ENCODE results near the gene HS3ST3B1. TPM values are rescaled to one million over a fixed set of nuclear protein-coding genes. Genes with fewer than 3 reads are reported as not detected.

Gene HS3ST3B1
- polyA plus RNA-seq, 1 of the 3 experiments (the other 2 are of a cell fraction), result 0.67 TPM

- no peak for TF ChIP-seq MAX (IDR thresholded peaks at IDR 0.05; ENCODE audit: low read depth)
- TF ChIP-seq, protein P1, sequence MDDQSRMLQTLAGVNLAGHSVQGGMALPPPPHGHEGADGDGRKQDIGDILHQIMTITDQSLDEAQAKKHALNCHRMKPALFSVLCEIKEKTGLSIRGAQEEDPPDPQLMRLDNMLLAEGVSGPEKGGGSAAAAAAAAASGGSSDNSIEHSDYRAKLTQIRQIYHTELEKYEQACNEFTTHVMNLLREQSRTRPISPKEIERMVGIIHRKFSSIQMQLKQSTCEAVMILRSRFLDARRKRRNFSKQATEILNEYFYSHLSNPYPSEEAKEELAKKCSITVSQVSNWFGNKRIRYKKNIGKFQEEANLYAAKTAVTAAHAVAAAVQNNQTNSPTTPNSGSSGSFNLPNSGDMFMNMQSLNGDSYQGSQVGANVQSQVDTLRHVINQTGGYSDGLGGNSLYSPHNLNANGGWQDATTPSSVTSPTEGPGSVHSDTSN (IDR thresholded peaks at IDR 0.05), result no peak
- TF ChIP-seq TEAD4 (IDR thresholded peaks at IDR 0.05; ENCODE audit: borderline replicate concordance, insufficient read depth), result no peak
- TF ChIP-seq USF2 (IDR thresholded peaks at IDR 0.05; ENCODE audit: borderline replicate concordance, low read depth, low read length), result no peak
- no peak for TF ChIP-seq SMC3 (IDR thresholded peaks at IDR 0.05; ENCODE audit: low read depth, low read length)
- TF ChIP-seq EP300 (IDR thresholded peaks at IDR 0.05; ENCODE audit: borderline replicate concordance in 1 of 2, low read depth in 1 of 2, low read length in 1 of 2), result no peak
- no peak for TF ChIP-seq TAF1 (IDR thresholded peaks at IDR 0.05; ENCODE audit: borderline replicate concordance, low read depth, low read length)
- TF ChIP-seq MXI1 (IDR thresholded peaks at IDR 0.05; ENCODE audit: low read depth, low read length), result no peak
- no peak for TF ChIP-seq CHD2 (IDR thresholded peaks at IDR 0.05; ENCODE audit: low read length, partially characterized antibody)
- TF ChIP-seq ELF1 (IDR thresholded peaks at IDR 0.05), result no peak
These were observed 51.3 kb downstream of the HS3ST3B1 start (continued) for GRCh38 chr17:14352136-14352535.

DNA sequence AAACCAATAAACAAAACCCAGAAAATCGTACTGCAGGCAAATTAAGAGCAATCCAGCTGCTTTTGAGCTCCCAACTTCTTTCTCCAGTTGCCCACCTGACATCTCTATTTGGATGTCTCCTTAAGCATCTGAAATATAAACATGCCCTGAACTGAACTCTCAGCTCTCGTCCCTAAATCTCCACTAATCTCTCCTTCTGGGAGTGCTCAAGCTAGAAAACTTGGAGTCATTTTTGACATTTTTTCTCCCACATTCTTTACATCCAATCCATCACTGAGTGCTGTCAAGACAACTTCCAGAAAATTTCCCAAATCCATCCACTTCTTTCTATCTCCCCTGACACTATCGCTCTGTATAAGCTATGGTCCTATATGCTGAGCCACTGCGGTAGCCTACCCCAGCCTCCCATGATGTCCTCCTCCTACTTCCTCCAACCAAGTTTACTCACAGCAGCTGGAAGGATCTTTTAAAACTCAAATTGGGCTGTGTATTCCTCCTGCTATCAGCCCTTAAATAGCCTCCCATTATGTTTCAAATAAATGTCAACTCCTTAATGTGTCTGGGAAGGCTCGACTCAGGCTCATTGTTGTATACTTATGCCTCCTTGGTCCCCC, 53.1 kb downstream of the HS3ST3B1 start:
- H3K4me1 ChIP-seq (ENCODE audit: control insufficient read depth in 1 of 2, insufficient read depth in 2 of 2, low read depth in 1 of 2, low read length in 1 of 2), result no peaks in the 10 kb centered on the region
- H3K9me2 ChIP-seq, result no peaks in the 10 kb centered on the region
- TF ChIP-seq MEF2A (IDR thresholded peaks at IDR 0.05; ENCODE audit: borderline replicate concordance, low read depth) (no peak), RAD21 (IDR thresholded peaks at IDR 0.05; ENCODE audit: low read length) (no peak), CHD2 (IDR thresholded peaks at IDR 0.05; ENCODE audit: low read length, partially characterized antibody) (no peak), TAF1 (IDR thresholded peaks at IDR 0.05; ENCODE audit: borderline replicate concordance, low read depth, low read length) (no peak), RXRA (IDR thresholded peaks at IDR 0.05; ENCODE audit: borderline replicate concordance, low read depth) (no peak), MXI1 (IDR thresholded peaks at IDR 0.05; ENCODE audit: low read depth, low read length) (no peak), EP300 (IDR thresholded peaks at IDR 0.05; ENCODE audit: borderline replicate concordance in 1 of 2, low read depth in 1 of 2, low read length in 1 of 2) (no peak), FOXM1 (IDR thresholded peaks at IDR 0.05; ENCODE audit: low read depth) (no peak), FOXJ3 (CRISPR knock-in tag; IDR thresholded peaks at IDR 0.05) (no peak), NRF1 (IDR thresholded peaks at IDR 0.05; ENCODE audit: low read depth, low read length) (no peak), EZH2phosphoT487 (IDR thresholded peaks at IDR 0.05; ENCODE audit: borderline replicate concordance, low read depth) (no peak)
- TF ChIP-seq, protein P1 (IDR thresholded peaks at IDR 0.05), result no peak
- TF ChIP-seq, protein P2, sequence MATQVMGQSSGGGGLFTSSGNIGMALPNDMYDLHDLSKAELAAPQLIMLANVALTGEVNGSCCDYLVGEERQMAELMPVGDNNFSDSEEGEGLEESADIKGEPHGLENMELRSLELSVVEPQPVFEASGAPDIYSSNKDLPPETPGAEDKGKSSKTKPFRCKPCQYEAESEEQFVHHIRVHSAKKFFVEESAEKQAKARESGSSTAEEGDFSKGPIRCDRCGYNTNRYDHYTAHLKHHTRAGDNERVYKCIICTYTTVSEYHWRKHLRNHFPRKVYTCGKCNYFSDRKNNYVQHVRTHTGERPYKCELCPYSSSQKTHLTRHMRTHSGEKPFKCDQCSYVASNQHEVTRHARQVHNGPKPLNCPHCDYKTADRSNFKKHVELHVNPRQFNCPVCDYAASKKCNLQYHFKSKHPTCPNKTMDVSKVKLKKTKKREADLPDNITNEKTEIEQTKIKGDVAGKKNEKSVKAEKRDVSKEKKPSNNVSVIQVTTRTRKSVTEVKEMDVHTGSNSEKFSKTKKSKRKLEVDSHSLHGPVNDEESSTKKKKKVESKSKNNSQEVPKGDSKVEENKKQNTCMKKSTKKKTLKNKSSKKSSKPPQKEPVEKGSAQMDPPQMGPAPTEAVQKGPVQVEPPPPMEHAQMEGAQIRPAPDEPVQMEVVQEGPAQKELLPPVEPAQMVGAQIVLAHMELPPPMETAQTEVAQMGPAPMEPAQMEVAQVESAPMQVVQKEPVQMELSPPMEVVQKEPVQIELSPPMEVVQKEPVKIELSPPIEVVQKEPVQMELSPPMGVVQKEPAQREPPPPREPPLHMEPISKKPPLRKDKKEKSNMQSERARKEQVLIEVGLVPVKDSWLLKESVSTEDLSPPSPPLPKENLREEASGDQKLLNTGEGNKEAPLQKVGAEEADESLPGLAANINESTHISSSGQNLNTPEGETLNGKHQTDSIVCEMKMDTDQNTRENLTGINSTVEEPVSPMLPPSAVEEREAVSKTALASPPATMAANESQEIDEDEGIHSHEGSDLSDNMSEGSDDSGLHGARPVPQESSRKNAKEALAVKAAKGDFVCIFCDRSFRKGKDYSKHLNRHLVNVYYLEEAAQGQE (IDR thresholded peaks at IDR 0.05; ENCODE audit: low read depth, low read length), result no peak
- peaks cover 22% of the 10 kb centered on the region for H3K27me3 ChIP-seq (ENCODE audit: insufficient read depth)
- H2AFZ ChIP-seq (ENCODE audit: low read depth), result peak overlapping the region; percentile 77; the same call in 1 of the 2 replicates
- H3K36me3 ChIP-seq (replicated peaks in 1 of 2; ENCODE audit: control insufficient read depth in 1 of 2, insufficient read depth in 2 of 2, low read length in 1 of 2), result no peaks in the 10 kb centered on the region
- no peaks in the 10 kb centered on the region for H3K9me3 ChIP-seq
- DNase-seq, result no peak
- ChIA-PET POLR2A (no interaction called here), CTCF (interaction anchor here (1.1 kb wide), 1 partner anchor 20 kb away, joined by 3 read pairs; no protein-coding TSS in a partner anchor)
- no peak overlapping the region; a peak in 1 of 4 replicates for H3K4me3 ChIP-seq (ENCODE audit: low read depth in 2 of 2, low read length in 1 of 2)
- no peak overlapping the region for H3K27ac ChIP-seq (ENCODE audit: low read depth in 2 of 2, low read length in 1 of 2)
- H3K4me2 ChIP-seq, result peak overlapping the region; percentile 49; the same call in 1 of the 2 replicates
- no peak overlapping the region for H3K9ac ChIP-seq
- no peaks in the 10 kb centered on the region for H3F3A ChIP-seq (replicated peaks; ENCODE audit: insufficient read depth)
- WGBS (ENCODE audit: low lambda C conversion rate), result 22% methylated on average over 5 of the region's 5 CpGs
- H4K20me1 ChIP-seq (ENCODE audit: insufficient read depth), result no peaks in the 10 kb centered on the region
- H3K79me2 ChIP-seq (ENCODE audit: insufficient read depth), result no peaks in the 10 kb centered on the region

Measured in SK-N-SH (cell line).